Endothelial cell (in vitro differentiated cells): Measurements from ENCODE around the gene TECPR2. TPM values are rescaled to one million over a fixed set of nuclear protein-coding genes. Genes with fewer than 3 reads are reported as not detected.

Source experiments
- DNase-seq: peaks from one replicate; pipeline ENCODE4 v3.0.0; 2021; ENCODE audit warnings: low spot score
- H3K27ac Mint-ChIP-seq: one replicate; pipeline ENCODE4 v1.8.0; 2021; ENCODE audit warnings: mixed read lengths, inconsistent platforms; ENCODE audit not compliant: unreplicated experiment
- H3K27me3 Mint-ChIP-seq: one replicate; pipeline ENCODE4 v1.8.0; 2021; ENCODE audit warnings: mild to moderate bottlenecking, moderate library complexity, mixed read lengths, inconsistent platforms; ENCODE audit not compliant: unreplicated experiment
- H3K36me3 Mint-ChIP-seq: one replicate; pipeline ENCODE4 v1.8.0; 2021; ENCODE audit warnings: mild to moderate bottlenecking, low read depth, mixed read lengths, inconsistent platforms; ENCODE audit not compliant: unreplicated experiment
- H3K4me1 Mint-ChIP-seq: one replicate; pipeline ENCODE4 v1.8.0; 2021; ENCODE audit warnings: mild to moderate bottlenecking, mixed read lengths, inconsistent platforms; ENCODE audit not compliant: unreplicated experiment
- H3K4me3 Mint-ChIP-seq: one replicate; pipeline ENCODE4 v1.8.0; 2021; ENCODE audit warnings: mild to moderate bottlenecking, mixed read lengths, inconsistent platforms; ENCODE audit not compliant: unreplicated experiment
- H3K9me3 Mint-ChIP-seq: one replicate; pipeline ENCODE4 v1.8.0; 2021; ENCODE audit warnings: mixed read lengths, inconsistent platforms; ENCODE audit not compliant: unreplicated experiment
- CTCF ChIP-seq: fragments of 200-600 bp; sonication (generic); IDR thresholded peaks from one replicate; pipeline ENCODE4 v1.5.0; 2021; ENCODE audit warnings: antibody characterized with exemption; ENCODE audit not compliant: unreplicated experiment
- total RNA-seq: library from RNA; stranded (reverse); fragmentation: NEBNext Ultra II Directional; extraction: Animal tissue kit (Norgen Biotek cat#: 25700); gene quantifications from one replicate; pipeline ENCODE4 v1.2.1, GENCODE V29; 2021; ENCODE audit not compliant: unreplicated experiment

Gene TECPR2
- total RNA-seq, 1 donor from 2014 or later: 28.9 TPM

GRCh38 chr14:102495491-102496330 is 133.0 kb downstream of the TECPR2 start:
- no peak for TF ChIP-seq CTCF
- Mint-ChIP-seq H3K27me3 (peaks cover 8% of the 10 kb centered on the region), H3K4me3 (no peak overlapping the region), H3K4me1 (no peaks in the 10 kb centered on the region), H3K27ac (no peak overlapping the region), H3K9me3 (no peaks in the 10 kb centered on the region), H3K36me3 (peaks cover 6% of the 10 kb centered on the region)
- no peak for DNase-seq

DNA sequence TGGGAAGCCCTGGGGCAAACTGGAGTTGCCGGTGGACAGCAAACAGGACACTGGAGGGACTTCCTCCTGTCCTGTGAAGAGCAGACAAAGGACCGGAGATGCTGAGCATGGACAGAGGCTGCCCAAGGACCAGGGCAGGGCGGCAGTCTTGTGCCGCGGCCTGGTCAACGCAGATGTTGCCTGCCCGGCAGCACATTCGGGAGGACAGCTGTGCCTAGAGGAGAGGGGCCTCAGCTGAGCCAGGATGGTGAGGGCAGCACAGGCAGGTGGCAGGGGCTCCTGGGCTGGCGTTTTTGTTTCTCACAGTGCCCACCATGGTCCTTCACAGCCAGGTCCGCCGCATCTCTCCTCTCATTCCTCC is 133.6 kb downstream of the TECPR2 start:
- no peaks in the 10 kb centered on the region for H3K4me1 Mint-ChIP-seq
- H3K4me3 Mint-ChIP-seq: no peak overlapping the region
- no peaks in the 10 kb centered on the region for H3K9me3 Mint-ChIP-seq
- DNase-seq: no peak
- peaks cover 8% of the 10 kb centered on the region for H3K27me3 Mint-ChIP-seq
- peaks cover 6% of the 10 kb centered on the region for H3K36me3 Mint-ChIP-seq
- no peak overlapping the region for H3K27ac Mint-ChIP-seq
- TF ChIP-seq CTCF: no peak

- Mint-ChIP-seq H3K27me3 (peaks cover 8% of the 10 kb centered on the region), H3K9me3 (no peaks in the 10 kb centered on the region), H3K27ac (no peak overlapping the region), H3K4me1 (no peaks in the 10 kb centered on the region), H3K4me3 (no peak overlapping the region), H3K36me3 (peaks cover 6% of the 10 kb centered on the region)
- TF ChIP-seq CTCF: no peak
- no peak for DNase-seq
These were observed 134.4 kb downstream of the TECPR2 start for GRCh38 chr14:102496958-102497744.

DNA sequence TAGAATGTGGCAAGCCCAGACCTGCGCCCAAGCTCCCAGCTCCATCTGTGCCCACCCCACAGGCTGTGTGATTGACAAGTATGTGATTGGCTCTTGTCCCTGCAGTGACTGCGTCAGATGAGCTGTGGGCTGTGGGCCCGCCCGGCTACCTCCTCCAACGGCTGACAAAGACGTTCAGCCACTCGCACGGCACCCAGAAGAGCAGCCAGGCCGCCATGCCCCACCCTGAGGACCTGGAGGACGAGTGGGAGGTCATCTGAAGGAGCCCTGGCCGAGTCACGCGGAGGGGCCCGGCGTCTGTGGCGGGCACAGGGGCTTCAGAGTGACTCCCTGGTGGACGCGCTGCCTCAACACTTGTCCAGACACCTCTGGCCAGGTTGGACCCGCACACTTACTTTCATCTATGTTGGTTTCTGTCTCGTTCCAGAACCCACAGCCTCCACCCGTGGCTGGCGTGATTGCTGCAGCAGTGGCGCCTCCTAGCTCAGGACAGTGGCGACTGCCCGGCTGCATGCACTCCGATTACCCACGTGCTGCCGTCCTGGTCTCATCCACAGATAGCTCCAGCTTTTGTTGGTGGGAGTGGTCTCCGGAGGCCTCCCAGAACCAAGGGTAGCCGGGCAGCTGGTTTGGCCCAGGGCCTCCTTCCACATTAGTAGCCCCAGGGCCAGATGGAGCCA is 135.4 kb downstream of the TECPR2 start:
- Mint-ChIP-seq H3K4me1 (no peaks in the 10 kb centered on the region), H3K9me3 (no peaks in the 10 kb centered on the region), H3K4me3 (no peak overlapping the region), H3K36me3 (peaks cover 6% of the 10 kb centered on the region), H3K27ac (no peak overlapping the region), H3K27me3 (peaks cover 8% of the 10 kb centered on the region)
- TF ChIP-seq CTCF: no peak
- no peak for DNase-seq
